Measurements from ENCODE around the gene CTAGE6.
"Not testable (repeated sequence)": the region's sequence is repeated elsewhere in the genome, so short reads cannot be mapped to it uniquely, and the experiment has no call there.

DNA sequence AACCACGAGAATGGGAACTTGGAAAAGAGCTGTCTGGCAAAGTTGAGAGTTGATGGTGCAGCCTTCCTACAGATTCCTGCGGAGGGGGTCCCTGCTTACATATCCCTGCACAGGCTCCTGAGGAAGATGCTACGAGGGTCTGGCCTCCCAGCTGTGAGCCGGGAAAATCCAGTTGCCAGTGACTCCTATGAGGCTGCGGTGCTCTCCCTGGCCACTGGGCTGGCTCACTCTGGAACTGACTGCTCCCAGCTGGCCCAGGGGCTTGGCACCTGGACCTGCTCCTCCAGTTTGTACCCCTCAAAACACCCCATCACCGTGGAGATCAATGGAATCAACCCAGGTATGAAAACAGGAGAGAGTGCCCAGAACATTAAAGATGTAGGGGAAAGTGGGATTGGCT is 37.2 kb downstream of the CTAGE6 start:
- TF ChIP-seq, protein P1, sequence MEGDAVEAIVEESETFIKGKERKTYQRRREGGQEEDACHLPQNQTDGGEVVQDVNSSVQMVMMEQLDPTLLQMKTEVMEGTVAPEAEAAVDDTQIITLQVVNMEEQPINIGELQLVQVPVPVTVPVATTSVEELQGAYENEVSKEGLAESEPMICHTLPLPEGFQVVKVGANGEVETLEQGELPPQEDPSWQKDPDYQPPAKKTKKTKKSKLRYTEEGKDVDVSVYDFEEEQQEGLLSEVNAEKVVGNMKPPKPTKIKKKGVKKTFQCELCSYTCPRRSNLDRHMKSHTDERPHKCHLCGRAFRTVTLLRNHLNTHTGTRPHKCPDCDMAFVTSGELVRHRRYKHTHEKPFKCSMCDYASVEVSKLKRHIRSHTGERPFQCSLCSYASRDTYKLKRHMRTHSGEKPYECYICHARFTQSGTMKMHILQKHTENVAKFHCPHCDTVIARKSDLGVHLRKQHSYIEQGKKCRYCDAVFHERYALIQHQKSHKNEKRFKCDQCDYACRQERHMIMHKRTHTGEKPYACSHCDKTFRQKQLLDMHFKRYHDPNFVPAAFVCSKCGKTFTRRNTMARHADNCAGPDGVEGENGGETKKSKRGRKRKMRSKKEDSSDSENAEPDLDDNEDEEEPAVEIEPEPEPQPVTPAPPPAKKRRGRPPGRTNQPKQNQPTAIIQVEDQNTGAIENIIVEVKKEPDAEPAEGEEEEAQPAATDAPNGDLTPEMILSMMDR (optimal IDR thresholded peaks at IDR 0.05 in 1 of 3, IDR thresholded peaks at IDR 0.05 in 1 of 3, conservative IDR thresholded peaks at IDR 0.05 in 1 of 3; ENCODE audit: extremely low read depth in 1 of 3, insufficient read depth in 2 of 3, low read length in 3 of 3): not testable (repeated sequence)
- not testable (repeated sequence) for TF ChIP-seq EZH2 (IDR thresholded peaks at IDR 0.05; ENCODE audit: low read length)
